GM18505 (cell line): ENCODE measurements around the gene ZNF628.
A peak's percentile ranks its signal among the peaks of the same experiment; 100 is the strongest.

Experiments used
- ATAC-seq: cut with Tn5 transposase; IDR thresholded peaks from one replicate; pipeline ENCODE4 v1.9.1; 2021; ENCODE audit not compliant: unreplicated experiment
- POLR2A ChIP-seq: IDR thresholded peaks from 4 replicates; pipeline ENCODE4 v1.6.1; 2011; ENCODE audit warnings: borderline replicate concordance; ENCODE audit not compliant: insufficient read depth, insufficient read length; ENCODE audit errors: extremely low read depth

Gene ZNF628

DNA sequence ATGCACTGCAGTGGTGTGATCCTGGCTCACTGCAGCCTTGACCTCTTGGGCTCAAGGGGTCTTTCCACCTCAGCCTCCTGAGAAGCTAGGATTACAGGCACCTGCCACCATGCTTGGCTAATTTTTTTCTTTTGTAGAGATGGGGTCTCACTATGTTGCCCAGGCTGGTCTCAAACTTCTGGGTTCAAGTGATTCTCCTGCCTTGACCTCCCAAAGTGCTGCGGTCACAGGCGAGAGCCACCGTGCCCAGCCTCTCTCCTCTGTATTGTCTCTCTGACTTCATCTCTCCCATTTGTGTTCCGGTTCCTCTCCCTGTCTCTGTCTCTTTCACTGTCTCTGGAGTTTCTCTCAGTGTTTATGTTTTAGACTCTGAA, 10.2 kb upstream of the ZNF628 start:
- ATAC-seq = no peak
- TF ChIP-seq POLR2A = no peak

DNA sequence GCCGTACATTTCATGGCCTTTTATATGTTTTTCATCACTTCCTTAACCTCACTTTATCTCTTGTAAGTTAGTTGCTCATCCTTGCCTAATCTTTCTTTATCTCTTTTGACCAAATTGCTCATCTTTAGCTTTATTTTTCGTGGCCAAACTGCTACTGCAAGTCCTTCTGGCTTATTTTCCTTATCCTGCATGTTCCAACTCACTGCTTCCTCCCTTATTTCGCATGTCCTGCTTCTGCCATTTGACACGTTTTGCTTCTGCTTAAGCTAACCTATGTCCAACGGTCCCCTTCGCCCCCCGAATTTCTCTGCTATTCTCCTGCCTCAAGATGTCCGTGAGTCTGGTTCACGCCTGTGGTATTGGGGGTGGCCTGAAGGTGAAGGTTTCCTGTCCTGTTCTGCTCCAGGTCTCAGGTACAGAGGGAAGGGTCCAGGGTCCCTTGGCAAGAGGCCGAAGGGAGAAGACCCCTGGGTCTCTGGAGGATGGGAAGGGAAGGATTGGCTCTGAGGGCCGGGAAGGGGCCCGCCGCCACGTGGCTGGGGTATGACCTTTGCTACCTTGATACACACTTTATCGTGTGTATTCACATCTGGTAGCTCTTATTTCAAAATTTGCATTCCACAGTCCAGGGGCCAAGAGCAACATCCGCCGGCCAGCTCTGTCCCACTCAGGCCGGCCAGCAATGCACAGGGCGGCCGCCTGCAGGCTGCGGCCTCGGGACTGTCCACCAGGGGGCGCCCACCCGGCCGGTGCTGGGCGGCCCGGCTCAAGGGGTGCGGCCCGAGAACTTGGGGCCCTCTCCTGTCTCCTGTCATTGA, 9.0 kb upstream of the ZNF628 start:
- no peak for TF ChIP-seq POLR2A
- peak; percentile 54 for ATAC-seq

DNA sequence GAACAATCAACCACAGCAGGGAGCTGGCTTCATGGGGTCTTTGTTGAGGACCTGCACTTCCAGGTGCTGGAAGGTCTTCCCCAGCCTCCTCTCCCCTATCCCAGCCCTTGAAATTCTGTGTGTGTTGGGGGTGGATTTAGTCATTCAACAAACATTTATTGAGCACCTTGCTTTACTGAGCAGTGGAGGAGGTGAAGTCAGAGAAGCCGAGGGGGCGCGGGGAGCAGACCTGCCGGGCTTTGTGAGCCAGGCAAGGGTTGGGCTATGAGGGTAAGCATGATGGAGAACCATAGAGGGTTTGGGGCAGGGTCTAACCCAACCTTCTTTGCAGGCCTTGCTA, 8.4 kb upstream of the ZNF628 start:
- no peak for ATAC-seq
- no peak for TF ChIP-seq POLR2A

DNA sequence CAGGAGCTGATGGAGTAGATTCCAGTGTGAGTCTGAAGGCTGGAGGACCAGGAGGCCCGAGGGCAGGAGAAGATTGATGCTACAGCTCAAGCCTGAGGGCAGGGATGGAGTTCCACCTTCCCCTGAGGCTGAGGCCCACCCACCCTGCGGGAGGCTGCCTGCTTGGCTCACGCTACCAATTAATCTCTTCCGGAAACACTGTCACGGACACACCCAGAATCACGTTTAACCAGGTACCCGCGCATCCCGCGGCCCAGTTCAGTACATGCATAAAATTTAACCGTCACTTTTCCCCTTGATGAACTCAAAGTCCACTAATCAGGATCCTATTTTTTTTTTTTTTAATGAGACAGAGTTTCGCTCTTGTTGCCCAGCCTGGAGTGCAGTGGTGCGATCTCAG, 5.2 kb upstream of the ZNF628 start:
- no peak for ATAC-seq

DNA sequence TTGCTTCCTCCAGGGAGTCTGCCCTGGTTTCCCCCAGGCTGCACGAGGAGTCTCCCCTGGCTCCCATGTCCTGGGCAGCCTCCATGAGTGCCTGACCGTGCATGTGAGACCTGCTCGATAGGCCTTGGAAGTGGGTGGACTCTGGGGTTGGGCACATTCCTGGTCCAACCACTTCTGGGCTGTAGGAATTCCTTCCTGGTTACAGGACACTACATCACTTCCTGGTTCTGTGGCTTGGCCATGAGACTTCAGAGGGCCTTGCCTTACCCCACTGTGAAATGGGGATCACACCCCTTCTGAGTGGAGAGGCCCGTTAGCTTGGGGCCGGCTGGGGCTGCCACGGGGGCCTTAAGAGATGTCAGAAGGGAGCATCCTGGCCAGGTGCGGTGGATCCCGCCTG, 4.0 kb upstream of the ZNF628 start:
- no peak for ATAC-seq
- no peak for TF ChIP-seq POLR2A

More for the DNA sequence above, 5.2 kb upstream of the ZNF628 start:
- TF ChIP-seq POLR2A = no peak

DNA sequence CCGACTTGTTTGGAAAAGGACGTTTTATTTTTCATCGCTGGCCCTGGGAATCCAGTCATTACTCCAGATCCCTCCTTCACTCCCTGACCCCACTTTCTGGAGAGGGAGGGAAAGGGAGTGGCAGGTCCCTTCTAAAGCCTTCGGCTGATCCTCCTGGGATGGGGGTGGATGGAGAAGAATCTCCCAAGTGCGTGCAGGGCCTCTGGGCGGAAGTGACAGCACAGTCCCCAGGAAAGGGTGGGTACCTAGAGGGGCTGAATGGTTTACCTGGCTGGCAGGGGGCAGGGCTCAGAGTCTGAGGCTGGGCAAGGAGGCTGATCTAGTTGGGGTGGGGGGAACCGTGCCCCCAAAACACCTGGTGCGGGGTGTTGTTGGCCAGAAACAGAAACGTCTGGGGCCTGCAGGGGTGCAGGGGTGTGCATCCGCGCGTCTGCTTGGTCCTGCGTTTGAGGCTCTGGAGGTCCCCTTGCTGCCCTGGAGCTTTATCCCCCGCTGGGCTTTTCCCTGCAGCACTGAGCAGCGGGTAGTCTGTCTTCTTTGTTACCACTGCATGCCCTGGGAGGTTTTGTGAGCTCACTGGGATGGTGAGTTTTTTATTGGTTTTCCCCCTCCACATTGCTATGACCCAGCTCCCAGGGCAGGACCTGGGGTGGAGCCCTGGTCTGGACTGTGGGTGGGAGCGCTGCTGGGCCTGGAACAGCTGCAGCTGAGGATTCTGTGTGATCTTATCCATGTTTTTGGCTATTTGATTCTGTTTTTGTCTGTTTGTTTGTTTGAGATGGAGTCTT, 3.0 kb upstream of the ZNF628 start:
- ATAC-seq = no peak
- TF ChIP-seq POLR2A = no peak

DNA sequence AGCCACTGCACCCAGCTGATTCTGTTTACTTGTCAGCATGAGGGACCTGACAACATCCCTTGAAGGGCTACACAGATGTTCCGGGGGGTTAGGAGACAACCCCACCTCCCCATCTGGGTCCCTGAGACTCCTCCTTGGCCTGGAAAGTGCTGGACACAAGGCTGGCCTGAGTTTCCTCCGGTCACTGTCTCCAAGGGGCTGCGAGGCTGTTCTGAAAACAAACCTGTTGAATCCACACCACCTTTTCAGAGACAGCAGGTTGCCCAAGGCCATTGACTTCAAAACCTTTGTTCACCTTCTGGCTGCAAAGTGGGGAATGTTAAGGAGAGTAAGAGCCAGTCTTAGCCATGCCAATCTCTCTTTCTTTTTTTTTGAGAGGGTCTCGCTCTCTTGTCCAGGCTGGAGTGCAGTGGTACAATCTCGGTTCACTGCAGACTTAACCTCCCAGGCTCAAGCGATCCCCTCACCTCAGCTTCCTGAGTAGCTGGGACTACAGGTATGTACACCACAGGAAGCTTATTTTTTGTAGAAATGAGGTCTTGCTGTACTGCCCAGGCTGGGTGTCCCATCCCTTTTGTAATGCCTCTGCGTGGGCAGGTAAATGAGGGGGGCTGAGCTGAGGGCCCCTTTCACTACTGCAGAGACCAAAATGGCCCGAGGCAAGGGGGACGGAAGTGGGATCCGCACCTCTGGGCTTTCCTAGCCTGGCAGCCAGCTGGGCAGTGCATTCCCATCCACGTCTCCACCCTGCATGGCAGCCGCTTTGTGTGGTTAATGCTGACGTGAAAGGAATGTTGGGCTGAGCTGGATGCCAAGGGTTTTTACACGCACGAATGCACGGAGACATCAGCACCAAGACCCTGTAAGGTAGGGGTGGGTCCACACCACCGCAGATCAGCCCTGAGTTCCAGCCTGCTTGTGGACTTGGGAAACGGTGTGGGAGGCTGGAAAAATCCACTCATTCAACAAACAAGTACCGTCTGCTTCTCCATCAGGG, 1.9 kb upstream of the ZNF628 start:
- TF ChIP-seq POLR2A = no peak

DNA sequence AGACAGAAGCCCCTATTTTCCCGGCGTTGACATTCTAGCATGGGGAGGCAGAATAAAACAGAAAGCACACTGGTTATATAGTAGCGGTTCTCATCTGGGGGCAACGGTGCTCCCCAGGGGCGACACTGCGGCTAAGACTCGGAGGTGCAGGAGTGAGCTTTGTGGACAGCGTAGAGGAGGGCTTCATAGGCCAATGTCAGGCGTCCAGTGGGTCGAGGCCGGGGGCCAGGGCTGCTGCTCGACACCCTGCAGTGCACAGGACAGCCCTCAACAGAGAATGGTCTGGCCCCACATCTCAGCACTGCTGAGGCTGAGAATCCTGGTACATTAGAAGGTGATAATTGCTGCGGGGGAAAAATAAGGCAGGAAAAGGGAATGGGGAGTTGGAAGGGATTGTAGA, 1.5 kb downstream of the ZNF628 start:
- no peak for TF ChIP-seq POLR2A
- no peak for ATAC-seq

More for the DNA sequence above, 1.9 kb upstream of the ZNF628 start:
- no peak for ATAC-seq

DNA sequence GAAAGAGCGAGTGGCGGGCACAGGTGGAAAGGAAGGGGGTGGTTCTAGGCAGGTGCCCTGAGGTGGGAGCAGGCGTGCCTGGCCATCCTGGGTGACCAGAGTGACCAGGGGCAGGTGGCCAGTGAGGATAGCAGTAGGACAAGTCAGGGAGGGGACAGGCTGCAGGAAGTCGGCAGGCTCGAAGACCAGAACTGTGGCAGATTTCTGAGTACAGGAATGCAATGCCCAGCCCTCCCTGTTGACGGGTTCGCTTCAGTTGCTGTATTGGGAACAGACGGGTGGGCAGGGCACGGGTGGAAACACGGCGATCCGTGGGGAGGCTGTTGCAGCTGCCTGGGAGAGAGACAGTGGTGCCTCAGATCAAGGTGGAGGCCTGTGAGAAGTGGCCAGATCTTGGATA, 1.9 kb downstream of the ZNF628 start:
- ATAC-seq = no peak
- no peak for TF ChIP-seq POLR2A

DNA sequence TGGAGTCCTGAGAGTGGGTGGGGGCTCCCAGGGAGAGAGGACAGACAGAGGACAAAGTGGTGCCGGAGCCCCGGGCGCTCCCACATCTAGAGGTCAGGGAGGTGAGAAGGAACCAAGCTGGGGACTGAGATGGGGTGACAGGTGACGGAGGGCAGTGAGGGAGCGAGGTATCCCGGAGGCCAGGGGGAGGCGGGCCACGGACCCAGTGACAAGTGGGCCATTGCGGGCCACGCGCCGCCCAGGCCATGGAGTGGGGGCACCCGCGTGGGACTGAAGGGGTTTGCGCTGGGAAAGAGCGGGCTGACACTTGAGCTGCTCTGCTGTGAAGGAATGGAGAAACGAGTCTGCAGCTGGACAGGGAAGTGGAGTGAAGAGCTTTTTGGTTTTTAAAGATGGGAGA, 2.6 kb downstream of the ZNF628 start:
- TF ChIP-seq POLR2A = no peak

DNA sequence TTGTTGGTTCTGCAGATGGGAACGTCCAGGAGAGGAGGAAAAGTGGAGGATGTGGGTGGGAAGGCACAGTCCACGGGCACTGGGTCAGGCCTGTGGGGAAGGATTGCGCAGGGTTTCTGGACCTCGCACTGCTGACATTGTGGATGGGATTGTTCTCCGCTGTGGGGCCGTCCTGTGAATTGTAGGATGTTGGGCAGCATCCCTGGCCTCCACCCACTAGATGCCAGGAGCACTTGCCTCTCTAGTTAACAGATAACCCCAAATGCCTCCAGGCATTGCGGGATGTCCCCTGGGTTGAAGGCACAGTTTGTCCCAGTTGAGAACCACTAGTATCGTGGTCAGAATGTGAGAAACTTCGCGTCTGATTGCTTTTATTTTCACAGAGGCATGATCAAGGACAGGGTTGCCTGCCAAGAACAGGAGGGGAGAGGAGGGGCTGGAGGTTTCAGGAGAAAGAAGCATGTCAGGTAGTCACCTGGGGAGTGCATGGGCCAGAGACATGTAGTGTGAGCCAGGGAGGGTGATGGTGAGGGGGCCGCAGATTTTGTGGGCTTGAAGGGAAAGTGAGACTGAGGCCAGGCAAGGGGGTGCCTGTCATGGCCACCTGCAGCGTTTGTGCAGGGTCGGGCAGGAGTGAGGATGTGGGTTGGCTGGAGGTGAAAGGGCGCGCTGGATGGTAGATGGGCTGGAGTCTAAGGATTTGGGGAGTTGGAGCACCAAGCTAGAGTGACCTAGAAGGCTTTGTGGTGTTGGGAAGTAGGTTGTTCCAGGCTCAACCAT, 3.2 kb downstream of the ZNF628 start:
- TF ChIP-seq POLR2A = no peak

More for the DNA sequence above, 2.6 kb downstream of the ZNF628 start:
- ATAC-seq = no peak

DNA sequence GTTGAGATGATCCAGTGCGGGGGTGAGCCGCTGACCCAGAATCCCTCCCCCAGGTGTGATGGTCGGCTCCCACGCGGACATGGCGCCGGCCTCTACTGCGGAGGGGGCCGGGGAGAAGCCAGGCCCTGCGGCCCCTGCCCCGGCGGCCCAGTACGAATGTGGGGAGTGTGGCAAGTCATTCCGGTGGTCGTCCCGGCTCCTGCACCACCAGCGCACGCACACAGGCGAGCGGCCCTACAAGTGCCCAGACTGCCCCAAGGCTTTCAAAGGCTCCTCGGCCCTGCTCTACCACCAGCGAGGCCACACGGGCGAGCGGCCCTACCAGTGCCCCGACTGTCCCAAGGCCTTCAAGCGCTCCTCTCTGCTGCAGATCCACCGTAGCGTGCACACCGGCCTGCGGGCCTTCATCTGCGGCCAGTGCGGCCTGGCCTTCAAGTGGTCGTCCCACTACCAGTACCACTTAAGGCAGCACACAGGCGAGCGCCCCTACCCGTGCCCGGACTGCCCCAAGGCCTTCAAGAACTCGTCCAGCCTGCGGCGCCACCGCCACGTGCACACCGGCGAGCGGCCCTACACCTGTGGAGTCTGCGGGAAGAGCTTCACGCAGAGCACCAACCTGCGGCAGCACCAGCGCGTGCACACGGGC, 4.9 kb downstream of the ZNF628 start:
- no peak for ATAC-seq
- TF ChIP-seq POLR2A = no peak

More for the DNA sequence above, 3.2 kb downstream of the ZNF628 start:
- no peak for ATAC-seq
